GM21717 (cell line): Measurements from ENCODE around the gene OR8K5.
"Not testable (repeated sequence)": the region's sequence is repeated elsewhere in the genome, so short reads cannot be mapped to it uniquely, and the experiment has no call there.

Experiments used
- ATAC-seq: cut with Tn5 transposase; IDR thresholded peaks from one replicate; pipeline ENCODE4 v1.9.1; 2021; ENCODE audit warnings: mild to moderate bottlenecking, moderate library complexity; ENCODE audit not compliant: unreplicated experiment

OR8K5 gene, protein sequence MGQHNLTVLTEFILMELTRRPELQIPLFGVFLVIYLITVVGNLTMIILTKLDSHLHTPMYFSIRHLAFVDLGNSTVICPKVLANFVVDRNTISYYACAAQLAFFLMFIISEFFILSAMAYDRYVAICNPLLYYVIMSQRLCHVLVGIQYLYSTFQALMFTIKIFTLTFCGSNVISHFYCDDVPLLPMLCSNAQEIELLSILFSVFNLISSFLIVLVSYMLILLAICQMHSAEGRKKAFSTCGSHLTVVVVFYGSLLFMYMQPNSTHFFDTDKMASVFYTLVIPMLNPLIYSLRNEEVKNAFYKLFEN

DNA sequence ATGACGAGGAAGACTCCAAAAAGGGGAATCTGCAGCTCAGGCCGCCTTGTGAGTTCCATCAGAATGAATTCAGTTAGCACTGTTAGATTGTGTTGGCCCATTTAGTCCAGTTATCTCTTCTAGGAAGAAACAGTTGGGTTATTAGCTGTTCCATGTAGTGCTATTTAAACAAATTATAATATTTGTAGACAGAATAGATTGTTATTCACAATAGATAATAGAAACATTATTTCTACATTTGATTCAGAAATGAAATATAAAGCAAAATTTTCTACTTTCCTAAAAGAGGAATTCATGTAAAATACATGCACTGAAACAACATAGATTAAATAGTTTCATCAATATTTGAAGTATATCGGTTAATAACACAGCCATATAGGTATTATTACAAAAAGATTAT is at the start of gene OR8K5:
Gene OR8K5, minus strand, starts transcription at position 101 of the 400 bp plus-strand sequence. Its CDS starts 0 bp downstream, at position 101.
- no peak for ATAC-seq

DNA sequence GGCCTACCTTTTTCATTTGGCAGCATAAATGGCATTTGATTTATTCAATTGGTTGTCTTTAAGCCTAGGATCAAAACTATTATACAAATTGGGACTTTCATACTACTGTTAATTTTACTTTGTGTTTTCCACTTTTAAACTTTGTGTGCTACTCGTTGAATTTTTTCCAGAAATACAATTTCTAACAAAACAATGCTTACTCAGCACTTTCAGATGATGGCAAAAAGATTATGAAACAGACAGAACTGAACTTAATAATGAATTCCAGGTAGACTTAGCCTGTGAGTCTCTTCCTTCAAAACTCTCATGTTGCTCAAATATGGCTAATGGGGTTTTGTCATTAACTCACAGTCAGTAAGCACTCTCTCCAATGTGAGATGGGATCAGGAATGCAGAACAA is 47.7 kb upstream of the OR8K5 start:
- ATAC-seq, result no peak

DNA sequence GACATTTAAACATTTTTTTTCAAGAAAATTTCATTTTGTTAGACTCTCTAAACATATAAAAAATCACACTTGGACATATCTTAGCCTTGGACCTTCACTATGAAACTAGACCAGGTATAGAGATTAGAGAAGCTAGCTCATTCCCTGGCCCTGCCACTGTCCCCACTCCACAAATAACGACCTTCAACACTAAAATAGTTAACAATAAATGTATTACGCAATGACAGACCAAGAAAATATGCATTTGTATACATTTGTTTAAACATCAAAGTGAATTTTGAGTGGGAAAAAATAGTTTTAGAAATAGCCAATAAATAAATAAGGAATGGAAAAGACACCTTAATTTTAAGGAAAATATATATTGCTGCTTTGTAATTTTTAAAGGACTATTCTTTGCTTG is 37.2 kb upstream of the OR8K5 start:
- ATAC-seq, result no peak

DNA sequence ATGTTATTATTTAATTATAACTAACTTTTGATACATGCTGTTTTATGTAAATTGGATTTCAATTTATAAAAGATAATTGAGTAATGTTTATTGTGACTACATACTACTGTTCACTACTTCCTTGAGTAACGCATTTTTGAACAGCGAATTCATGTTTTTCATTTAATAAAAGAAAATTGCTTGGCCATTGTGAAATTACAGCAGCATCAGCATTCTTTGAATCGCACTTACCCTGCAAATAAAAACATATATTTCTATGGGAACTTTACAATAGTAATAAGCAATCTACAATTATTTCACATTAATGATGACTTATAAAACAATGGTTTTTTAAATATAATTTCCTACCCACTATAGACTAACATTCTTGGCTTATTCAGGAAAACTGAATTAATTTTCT is 36.6 kb upstream of the OR8K5 start:
- no peak for ATAC-seq

DNA sequence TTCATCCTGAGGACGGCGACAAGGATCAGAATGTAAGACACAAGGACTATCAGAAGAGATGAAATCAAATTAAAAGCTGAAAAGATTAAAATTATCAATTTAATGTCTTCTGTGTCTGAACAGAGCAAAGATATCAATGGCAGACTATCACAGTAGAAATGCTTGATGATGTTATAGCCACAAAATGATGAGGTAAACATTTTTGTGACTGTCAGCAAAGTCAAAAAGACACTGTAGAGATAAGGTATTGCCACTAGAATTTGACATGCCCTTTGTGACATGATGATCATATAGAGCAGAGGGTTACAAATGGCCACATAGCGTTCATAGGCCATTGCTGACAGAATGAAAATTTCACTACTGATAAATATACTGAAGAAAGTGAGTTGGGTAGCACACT is 28.5 kb upstream of the OR8K5 start:
- no peak for ATAC-seq

DNA sequence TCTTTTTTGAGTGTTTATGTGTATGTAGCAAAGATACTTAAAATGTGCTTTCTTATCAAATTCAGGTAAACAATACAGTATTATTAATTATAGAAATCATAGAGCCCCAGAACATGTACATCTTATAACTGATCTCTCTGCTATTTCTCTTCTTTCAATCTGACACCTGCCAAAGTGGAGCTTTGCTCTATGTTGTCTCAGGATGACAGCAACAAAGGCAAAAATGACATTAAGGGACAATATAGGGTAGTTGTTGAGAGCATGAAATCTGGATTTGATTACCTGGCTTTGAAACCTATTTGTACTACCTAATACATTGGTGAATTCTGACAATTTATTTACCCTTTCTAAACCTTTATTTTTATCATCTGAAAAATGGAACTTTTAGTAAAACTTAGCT is 23.3 kb upstream of the OR8K5 start:
- ATAC-seq, result no peak

DNA sequence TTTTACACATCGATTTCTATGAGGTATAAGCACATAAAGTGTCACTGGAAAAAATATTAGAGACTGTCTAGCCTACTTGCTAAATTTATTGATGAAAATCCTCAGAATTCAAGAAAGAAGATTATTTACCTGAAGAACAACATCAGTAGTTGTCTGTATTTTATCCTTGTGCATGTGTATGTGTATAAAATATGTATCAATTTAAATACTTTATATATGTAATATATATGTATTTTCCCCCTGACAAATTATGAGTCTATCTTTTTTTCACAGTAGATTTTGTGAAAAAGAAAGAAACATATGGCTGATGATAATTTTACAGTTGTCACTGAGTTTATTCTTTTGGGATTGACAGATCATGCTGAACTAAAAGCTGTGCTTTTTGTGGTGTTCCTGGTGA is 16.2 kb upstream of the OR8K5 start, which contains the start of gene OR5J2:
Gene OR5J2, plus strand, starts transcription at position 301 of the 400 bp plus-strand sequence. Its CDS starts 0 bp downstream, at position 301.
- no peak for ATAC-seq

DNA sequence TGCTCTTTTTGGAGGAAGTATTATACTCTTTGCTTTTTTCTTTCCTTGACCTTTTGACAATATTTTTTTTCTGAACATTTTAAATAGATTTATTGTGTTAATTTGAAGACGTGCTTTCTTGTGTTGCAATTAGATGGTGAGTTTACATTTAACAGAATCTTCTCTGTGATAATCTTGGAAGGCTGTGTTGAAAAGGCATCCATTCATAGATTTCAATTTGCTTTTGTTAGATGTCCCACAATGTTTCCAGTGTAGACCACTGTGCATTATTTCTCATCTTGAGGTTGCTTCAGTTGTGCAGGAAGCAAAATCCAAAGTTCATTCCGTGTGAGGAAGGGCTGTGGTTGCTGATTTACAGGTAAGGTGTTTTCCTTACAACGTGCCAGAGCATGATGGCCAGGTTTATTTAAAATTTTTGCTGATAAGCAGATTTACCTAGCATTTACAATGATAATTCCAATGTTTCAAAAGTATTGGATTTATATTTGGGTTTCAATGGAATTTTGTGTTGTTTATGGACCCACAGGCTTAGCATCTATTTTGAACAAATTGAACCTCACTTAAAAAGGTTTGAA is 12.2 kb upstream of the OR8K5 start:
- ATAC-seq, result no peak

DNA sequence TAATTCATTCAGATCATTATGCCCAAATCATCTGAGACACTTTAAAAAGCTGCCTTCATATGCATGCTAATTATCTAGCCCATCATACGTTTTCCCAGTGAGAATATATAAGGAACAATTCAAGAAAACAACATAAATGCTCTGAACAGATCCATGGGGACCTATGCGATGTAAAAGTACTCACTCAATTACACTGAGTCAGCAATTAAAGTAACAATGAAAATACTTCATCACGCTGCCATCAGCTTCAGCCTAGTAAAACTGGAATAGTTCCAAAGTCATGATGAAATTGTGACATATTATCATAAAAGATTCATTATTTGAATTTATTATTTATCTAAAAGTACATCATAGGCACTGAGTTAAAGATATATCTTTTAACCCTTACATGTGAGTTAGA is 3.7 kb upstream of the OR8K5 start:
- no peak for ATAC-seq

DNA sequence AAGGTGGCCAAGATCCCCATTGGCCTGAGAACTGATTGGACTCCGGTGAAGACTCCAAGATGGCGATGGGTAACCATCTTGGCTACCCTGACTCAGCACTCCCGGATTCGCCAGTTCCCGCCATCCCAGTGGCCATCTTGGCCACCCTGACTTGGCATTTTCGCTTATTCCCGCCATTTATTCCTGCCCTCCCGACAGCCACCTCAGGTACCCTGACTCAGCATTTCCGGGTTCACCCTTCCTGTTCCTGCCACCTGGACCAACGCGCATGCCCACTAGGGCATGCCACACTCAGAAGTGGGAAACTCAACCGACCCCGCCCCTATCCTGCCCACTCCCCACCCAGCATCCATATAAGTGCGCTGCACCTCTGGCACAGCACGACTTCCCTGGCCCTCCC is 7.8 kb downstream of the OR8K5 start:
- ATAC-seq, result no peak

DNA sequence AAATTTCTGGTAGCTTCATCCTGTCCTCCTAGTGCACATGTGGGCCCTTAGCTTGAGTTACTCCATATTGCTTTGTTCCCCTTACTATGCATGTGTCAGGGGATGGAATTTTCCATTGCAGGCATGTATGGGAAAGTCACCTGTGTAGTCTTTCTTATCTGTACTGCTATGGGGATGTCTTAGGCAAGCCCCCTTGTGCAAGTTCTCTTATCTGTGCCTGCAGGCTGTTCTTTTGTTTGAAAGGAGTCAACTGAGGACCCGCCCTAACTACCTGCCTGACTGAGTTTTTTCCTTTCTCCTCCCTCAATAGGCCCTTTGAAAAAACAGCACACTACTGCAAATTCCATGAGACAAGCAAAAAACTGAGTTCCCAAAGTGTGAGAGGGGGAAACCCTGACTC is 8.7 kb downstream of the OR8K5 start:
- no peak for ATAC-seq

DNA sequence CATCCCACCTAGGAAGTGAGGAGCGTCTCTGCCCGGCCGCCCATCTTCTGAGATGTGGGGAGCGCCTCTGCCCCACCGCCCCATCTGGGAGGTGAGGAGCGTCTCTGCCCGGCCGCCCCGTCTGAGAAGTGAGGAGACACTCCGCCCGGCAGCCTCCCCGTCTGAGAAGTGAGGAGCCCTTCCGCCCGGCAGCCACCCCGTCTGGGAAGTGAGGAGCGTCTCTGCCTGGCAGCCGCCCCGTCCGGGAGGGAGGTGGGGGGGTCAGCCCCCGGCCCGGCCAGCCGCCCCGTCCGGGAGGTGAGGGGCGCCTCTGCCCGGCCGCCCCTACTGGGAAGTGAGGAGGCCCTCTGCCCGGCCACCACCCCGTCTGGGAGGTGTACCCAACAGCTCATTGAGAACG is 16.4 kb downstream of the OR8K5 start:
- ATAC-seq, result not testable (repeated sequence)

DNA sequence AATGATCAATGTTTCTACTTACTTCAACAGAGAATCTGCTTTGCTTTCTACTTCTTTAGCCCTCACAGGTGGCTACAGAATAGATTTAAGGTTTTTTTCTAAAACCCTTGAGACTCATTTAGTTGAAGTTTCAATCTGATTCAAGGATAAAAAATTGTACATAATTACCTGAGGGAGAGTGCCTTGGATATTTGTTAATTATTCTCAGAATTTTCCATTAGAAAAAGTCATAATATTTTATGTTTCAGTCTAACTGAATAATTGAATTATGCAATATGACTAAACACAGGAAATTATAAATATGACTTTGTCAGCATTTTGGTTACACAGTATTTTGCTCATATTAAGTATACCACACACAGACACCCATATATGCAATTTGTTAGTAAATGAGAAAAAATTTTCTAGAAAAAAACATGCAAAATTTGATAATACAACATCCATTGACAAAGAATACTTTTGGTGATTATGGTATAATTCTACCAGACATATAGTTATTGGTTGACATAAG is 19.9 kb downstream of the OR8K5 start, which contains the start of gene OR8J3:
Gene OR8J3, minus strand, starts transcription at position 51 of the 511 bp plus-strand sequence. CDS start 2,483 bp downstream, outside the sequence.
- ATAC-seq, result no peak

DNA sequence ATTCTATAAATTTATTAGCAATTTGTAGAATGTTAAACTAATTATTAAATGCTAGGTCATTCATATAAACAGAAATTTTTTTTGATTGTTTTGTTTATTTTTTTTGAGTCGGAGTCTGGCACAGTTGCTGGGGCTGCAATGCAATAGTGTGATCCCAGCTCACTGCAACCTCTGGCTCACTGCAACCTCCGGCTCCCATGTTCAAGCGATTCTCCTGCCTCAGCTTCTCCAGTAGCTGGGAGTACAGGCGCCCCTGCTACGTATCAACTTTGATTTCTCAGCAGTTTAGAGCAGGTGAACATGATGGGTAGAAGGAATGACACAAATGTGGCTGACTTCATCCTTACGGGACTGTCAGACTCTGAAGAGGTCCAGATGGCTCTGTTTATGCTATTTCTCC is 38.0 kb downstream of the OR8K5 start, which contains the start of gene OR8H3:
Gene OR8H3, plus strand, starts transcription at position 301 of the 400 bp plus-strand sequence. Its CDS starts 0 bp downstream, at position 301.
- no peak for ATAC-seq
